Heart left ventricle (tissue), 16 donors: ENCODE measurements around the gene ZSCAN16. TPM values are rescaled to one million over a fixed set of nuclear protein-coding genes. Genes with fewer than 3 reads are reported as not detected.

ENCODE experiments used
- ATAC-seq, 4 donors: fragments of 200-7000 bp; cut with Tn5 transposase; one replicate each; pipeline ENCODE4 v1.9.1; 2020 to 2022; ENCODE audit warnings: moderate library complexity in 4 of 4, mild to moderate bottlenecking in 3 of 4, moderate number of reproducible peaks in 1 of 4
- DNase-seq, 5 donors: peaks; one replicate each; pipeline ENCODE4 v3.0.0-alpha.2; 2020
- H3K27ac ChIP-seq, 12 donors: fragments of 200-600 bp; sonication (generic) in 4 of 12; one replicate each; pipeline versions ENCODE4 v1.5.0 to v1.8.0; 2016 to 2022; ENCODE audit warnings: mild to moderate bottlenecking in 2 of 12
- H3K27me3 ChIP-seq, 9 donors: fragments of 200-600 bp; sonication (generic) in 2 of 9; one replicate each; pipeline versions ENCODE4 v1.5.1 to v1.8.0; 2016 to 2022; ENCODE audit warnings: mild to moderate bottlenecking in 3 of 9
- H3K36me3 ChIP-seq, 9 donors: fragments of 200-600 bp; sonication (generic) in 2 of 9; one replicate each; pipeline versions ENCODE4 v1.5.0 to v1.8.0; 2018 to 2022; ENCODE audit warnings: mild to moderate bottlenecking in 2 of 9
- H3K4me1 ChIP-seq, 12 donors: fragments of 200-600 bp; sonication (generic) in 4 of 12; one replicate each; pipeline versions ENCODE4 v1.5.0 to v1.8.0; 2016 to 2022; ENCODE audit warnings: mild to moderate bottlenecking in 3 of 12
- H3K4me3 ChIP-seq, 12 donors: fragments of 200-600 bp; sonication (generic) in 4 of 12; one replicate each; pipeline versions ENCODE4 v1.5.0 to v1.8.0; 2017 to 2022; ENCODE audit warnings: mild to moderate bottlenecking in 9 of 12, moderate library complexity in 4 of 12
- H3K9me3 ChIP-seq, 12 donors: fragments of 200-600 bp; sonication (generic) in 4 of 12; one replicate each; pipeline versions ENCODE4 v1.5.0 to v1.8.0; 2016 to 2022; ENCODE audit warnings: mild to moderate bottlenecking in 1 of 12
- CTCF ChIP-seq, 12 donors: fragments of 200-600 bp; sonication (generic) in 4 of 12; IDR thresholded peaks; one replicate each; pipeline versions ENCODE4 v1.5.0 to v1.8.0; 2018 to 2022; ENCODE audit warnings: antibody characterized with exemption in 12 of 12, mild to moderate bottlenecking in 5 of 12
- POLR2A ChIP-seq, 2 donors: fragments of 450-650 bp; IDR thresholded peaks; one replicate each; pipeline ENCODE4 v1.6.1; 2017; ENCODE audit warnings: antibody characterized with exemption in 2 of 2, mild to moderate bottlenecking in 2 of 2, moderate library complexity in 2 of 2
- WGBS, 4 donors: extraction: QIAGEN DNeasy Blood & Tissue Kit in 2 of 4; methylation state at CpG; one replicate each; pipeline versions ENCODE4 v1.1.5 to v1.1.7; 2013 to 2018; 5-methylcytosine and 5-hydroxymethylcytosine counted together
- intact Hi-C, 10 donors: fragments of 100-400 bp; cut with DNase I; formaldehyde crosslinking; loops; one replicate each; pipeline versions ENCODE4 v1.11.1 to v1.14.2; 2022
- polyA plus RNA-seq, 2 donors: library from polyadenylated mRNA; stranded (reverse); fragments of 200-250 nt; gene quantifications; one replicate each; pipeline ENCODE4 v1.2.3, GENCODE V29; 2013
- total RNA-seq, 9 donors: library from RNA; depleted of rRNA in 2 of 9; stranded (reverse); fragments of >200 nt in 2 of 9; fragmentation: NEBNext Ultra II Directional in 3 of 9; extraction: Animal tissue kit (Norgen Biotek cat#: 25700) in 3 of 9; gene quantifications; one replicate each; pipeline versions ENCODE4 v1.1.0 to v1.2.4, GENCODE V29; 2016 to 2023
- donor health status: ischemic (EF 13 %, LVEDD 7.1; RV severe dilation, severe dysfunction).
- donor health status: healthy with polysubstance abuse.
- donor health status: DM: no; HTN: yes; CAD: no.
- donor health status: DM: no; HTN: no; CAD: no.
- donor health status: ischemic (EF 25% LVEDD 6.9; RV normal size, moderate dysfunction).
- donor health status: ischemic (EF 25% LVEDD 5.7; RV mildly dilated, moderate dysfunction).
- donor health status: healthy.
- donor health status: DM: yes; HTN: yes; CAD: no.
- donor health status: ischemic (EF 35%, LVEDD 5.7; RV mildly dilated, moderate dysfunction).
- donor health status: nonischemic (EF 11% LVEDD 7.7; RV severe dilation, severe dysfunction).
- donor health status: DM: yes; HTN: yes; CAD: no.
- donor health status: PGD.
- donor health status: ischemic (EF 29% LVEDD 5.4; RV normal size, mild dysfunction).
- donor health status: nonischemic (EF 23%, LVEDD 6.1; RV moderate dilation, normal function).

Gene ZSCAN16
- total and polyA plus RNA-seq, 11 donors, result 0.48 to 4.9 (median 2.2) TPM

DNA sequence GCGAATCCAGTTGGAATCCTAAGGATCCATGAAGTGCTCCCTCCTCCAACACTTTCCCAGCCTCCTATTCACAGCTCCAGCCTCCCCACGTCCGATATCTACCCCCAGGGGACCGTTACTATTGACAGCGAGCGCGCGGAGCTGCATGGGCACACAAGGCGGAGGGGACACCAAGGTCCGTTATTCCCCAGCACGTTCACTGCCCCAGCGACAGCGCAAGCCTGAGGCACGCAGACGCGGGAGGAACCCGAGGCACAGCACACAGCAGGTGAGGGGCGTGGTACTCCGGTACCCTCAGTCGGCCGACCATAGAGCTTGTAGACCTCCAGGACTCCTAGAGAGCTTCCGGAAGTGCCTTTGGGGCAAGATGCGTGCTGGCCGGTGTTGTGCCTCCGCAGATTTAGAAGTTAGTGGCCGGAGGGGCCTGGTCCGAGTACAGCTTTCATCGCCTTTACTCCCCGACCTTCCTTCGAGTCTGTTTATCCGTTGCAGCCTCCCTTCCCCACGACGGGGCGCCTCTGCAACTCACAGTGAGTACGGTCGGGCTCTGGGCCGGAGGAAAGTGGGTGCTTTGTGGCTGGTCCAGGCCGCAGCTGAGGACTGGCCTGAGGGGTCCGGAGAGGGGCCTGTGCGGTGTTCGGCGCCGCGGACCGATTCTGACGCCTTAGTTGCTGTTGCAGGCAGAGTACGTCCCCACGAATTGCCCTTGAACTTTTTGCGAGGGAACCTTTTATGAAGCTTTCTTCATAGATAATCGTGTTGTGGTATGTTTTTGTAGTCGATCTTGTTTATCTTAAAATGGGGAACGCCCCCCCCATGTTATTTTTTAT is 17.3 kb downstream of the ZSCAN16 start, which contains the start of gene ZKSCAN8:
TSS of gene ZKSCAN8 (plus strand) at position 384 of the 830 bp plus-strand sequence. CDS start 6,525 bp downstream, outside the sequence.
- peak; percentile 84 to 96 (median 89) for ATAC-seq
- DNase-seq, result peak; percentile 75 to 86 (median 84)
- Histone ChIP-seq H3K4me3 (peak within 1 kb of the TSS; percentile 69 to 91 (median 83)), H3K4me1 (peaks cover 3 to 49% (median 27%) of the 10 kb centered on the region in 12 donors), H3K9me3 (no peaks in the 10 kb centered on the region), H3K36me3 (peaks cover 0 to 27% (median 15%) of the 10 kb centered on the region in 9 donors), H3K27me3 (no peaks in the 10 kb centered on the region), H3K27ac (peak within 1 kb of the TSS; percentile 27 to 84 (median 72))
- TF ChIP-seq CTCF (IDR thresholded peaks at IDR 0.05) (peak in 1 of 12 donors; percentile 6), POLR2A (IDR thresholded peaks at IDR 0.05) (peak in 1 of 2 donors; percentile 31)
- intact Hi-C loops, result loop anchor here in 8 of 10 donors (5.0 to 10.0 kb wide), 6 partner anchors 73 to 216 kb away; partner anchors contain the start of genes ZSCAN9 (in 2 of the 8) and ZSCAN26 (in 1 of the 8)
- 0% methylated on average over 50 to 52 of the region's 52 CpGs for WGBS, 4 donors

DNA sequence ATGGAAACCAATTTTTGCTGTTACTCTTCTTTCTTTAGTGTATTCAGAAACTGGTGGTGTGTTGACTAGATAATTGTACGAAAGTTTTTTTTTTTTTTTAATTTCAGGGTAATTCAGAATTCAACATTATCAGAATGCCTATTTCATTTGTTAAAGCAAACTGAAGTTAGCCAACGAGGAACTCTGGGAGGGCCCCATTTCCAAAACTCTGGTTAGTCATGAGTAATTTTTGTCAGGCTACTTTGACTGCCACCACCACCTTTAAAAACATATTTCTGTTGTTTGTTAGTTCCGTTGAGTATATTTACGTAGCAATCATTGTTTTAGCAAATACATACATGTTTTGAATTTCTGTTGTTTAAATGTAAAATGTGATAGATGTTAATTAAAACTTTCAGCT is 18.0 kb downstream of the ZSCAN16 start:
- H3K9me3 ChIP-seq, result no peaks in the 10 kb centered on the region
- peaks cover 0 to 33% (median 15%) of the 10 kb centered on the region in 9 donors for H3K36me3 ChIP-seq
- H3K27me3 ChIP-seq, result no peaks in the 10 kb centered on the region
- peak overlapping the region in 8 of 12 donors; percentile 27 to 84 (median 77) for H3K27ac ChIP-seq
- no peak for TF ChIP-seq POLR2A (IDR thresholded peaks at IDR 0.05)
- TF ChIP-seq CTCF (IDR thresholded peaks at IDR 0.05), result no peak
- no peak for DNase-seq
- 11 to 16% (median 13%) methylated on average over 4 of the region's 4 CpGs for WGBS, 4 donors
- peaks cover 3 to 46% (median 27%) of the 10 kb centered on the region in 12 donors for H3K4me1 ChIP-seq
- ATAC-seq, result no peak
- intact Hi-C loops, result loop anchor here in 8 of 10 donors (5.0 to 10.0 kb wide), 6 partner anchors 72 to 215 kb away; partner anchors contain the start of genes ZSCAN9 (in 2 of the 8) and ZSCAN26 (in 1 of the 8)
- H3K4me3 ChIP-seq, result peak overlapping the region; percentile 69 to 91 (median 83)

DNA sequence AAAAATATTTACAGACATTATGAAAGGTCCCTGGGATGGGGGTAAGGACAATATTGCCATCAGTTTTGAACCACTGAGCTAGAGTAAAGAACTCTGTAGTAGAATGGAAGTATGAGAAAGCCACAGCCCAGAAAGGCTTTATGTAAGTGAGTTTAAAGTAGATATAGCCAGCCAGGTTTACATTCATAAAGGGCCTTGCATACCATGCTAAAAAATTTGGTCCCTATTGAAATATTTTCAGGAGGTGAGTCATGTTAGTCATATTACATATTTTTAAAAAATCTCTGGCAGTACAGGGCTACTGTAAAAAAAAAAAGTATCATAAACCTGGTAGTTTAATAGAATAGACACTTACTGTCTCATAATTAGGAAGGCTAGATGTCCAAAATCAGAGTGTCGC is 20.8 kb downstream of the ZSCAN16 start:
- Histone ChIP-seq H3K27ac (no peak overlapping the region), H3K27me3 (no peaks in the 10 kb centered on the region), H3K4me1 (peaks cover 0 to 32% (median 19%) of the 10 kb centered on the region in 12 donors), H3K4me3 (no peak overlapping the region), H3K9me3 (no peaks in the 10 kb centered on the region), H3K36me3 (peaks cover 0 to 61% (median 40%) of the 10 kb centered on the region in 9 donors)
- DNase-seq, result no peak
- intact Hi-C loops, result loop anchor here in 3 of 10 donors (10.0 kb wide), 2 partner anchors 70 to 80 kb away; partner anchors contain the start of gene ZSCAN9 (in 2 of the 3)
- TF ChIP-seq POLR2A (IDR thresholded peaks at IDR 0.05) (no peak), CTCF (IDR thresholded peaks at IDR 0.05) (no peak)
- 97 to 100% (median 100%) methylated on average over 1 of the region's 1 CpG for WGBS, 4 donors
- no peak for ATAC-seq

DNA sequence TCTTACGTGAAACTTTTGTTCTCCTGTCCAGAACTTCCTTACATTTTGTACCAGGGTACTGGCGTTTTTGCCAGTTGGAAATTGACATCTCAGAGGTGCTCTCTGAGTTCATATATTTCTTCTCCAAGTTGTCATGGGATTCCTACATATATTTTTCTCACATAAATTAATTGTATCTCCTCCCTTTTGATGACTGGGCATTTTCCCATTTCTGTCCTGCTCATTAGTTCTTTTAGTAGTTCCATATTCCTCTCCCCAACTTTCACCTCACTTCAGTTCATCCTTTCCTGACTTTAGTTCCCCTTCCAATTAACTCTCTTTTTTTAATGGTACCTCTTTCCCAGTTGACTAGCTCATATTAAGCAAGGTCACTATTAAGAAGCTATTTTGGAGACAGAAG is 28.1 kb downstream of the ZSCAN16 start:
- intact Hi-C loops, result loop anchor here in 1 of 10 donors (10.0 kb wide), 1 partner anchor 62 kb away; no protein-coding TSS in a partner anchor

More for the DNA sequence above, 28.1 kb downstream of the ZSCAN16 start:
- WGBS, 4 donors, result 92 to 98% (median 97%) methylated on average over 2 of the region's 2 CpGs
- TF ChIP-seq CTCF (IDR thresholded peaks at IDR 0.05) (no peak), POLR2A (IDR thresholded peaks at IDR 0.05) (no peak)
- no peak for ATAC-seq
- Histone ChIP-seq H3K27ac (no peak overlapping the region), H3K36me3 (peaks cover 0 to 100% (median 96%) of the 10 kb centered on the region in 9 donors), H3K9me3 (no peaks in the 10 kb centered on the region), H3K27me3 (no peaks in the 10 kb centered on the region), H3K4me1 (no peaks in the 10 kb centered on the region), H3K4me3 (no peak overlapping the region)
- no peak for DNase-seq
